Thymus (tissue), 2 donors: ENCODE measurements around the gene YIF1B. TPM values are rescaled to one million over a fixed set of nuclear protein-coding genes. Genes with fewer than 3 reads are reported as not detected.

ENCODE experiments used
- polyA plus RNA-seq: library from polyadenylated mRNA; stranded (reverse); fragments of 200-250 nt; gene quantifications from one replicate; pipeline ENCODE4 v1.2.3, GENCODE V29; 2013
- total RNA-seq: library from RNA; stranded (reverse); fragments of 120-200 nt; gene quantifications from one replicate; pipeline ENCODE4 v1.2.4, GENCODE V29; 2013
- donor health status: healthy.

YIF1B gene
- total and polyA plus RNA-seq, 2 donors: 34.2 to 46.6 TPM

Other genes with a start within 250 kb of the YIF1B start
- 0.24 TPM for gene DPF1, start 91.7 kb downstream of the YIF1B start, total RNA-seq
- 0.09 TPM for gene DPF1, start 91.7 kb downstream of the YIF1B start, polyA plus RNA-seq
- 0.52 TPM for gene PPP1R14A, start 59.6 kb downstream of the YIF1B start, total RNA-seq
- 59.0 TPM for gene PPP1R14A, start 59.6 kb downstream of the YIF1B start, polyA plus RNA-seq
- 107 TPM for gene SPINT2, start 51.4 kb downstream of the YIF1B start, total RNA-seq
- 253 TPM for gene SPINT2, start 51.4 kb downstream of the YIF1B start, polyA plus RNA-seq
- gene C19orf33, start 11.7 kb downstream of the YIF1B start, total RNA-seq: 4.9 TPM
- gene C19orf33, start 11.7 kb downstream of the YIF1B start, polyA plus RNA-seq: 93.6 TPM
- gene KCNK6, start 3.9 kb upstream of the YIF1B start, total RNA-seq: 3.4 TPM
- 5.2 TPM for gene KCNK6, start 3.9 kb upstream of the YIF1B start, polyA plus RNA-seq
- gene CATSPERG, start 19.9 kb upstream of the YIF1B start, total RNA-seq: 1.5 TPM
- 5.8 TPM for gene CATSPERG, start 19.9 kb upstream of the YIF1B start, polyA plus RNA-seq
- 169 TPM for gene PSMD8, start 58.6 kb upstream of the YIF1B start, total RNA-seq
- gene PSMD8, start 58.6 kb upstream of the YIF1B start, polyA plus RNA-seq: 64.5 TPM
- not detected for gene GGN, start 72.1 kb upstream of the YIF1B start, total RNA-seq
- gene GGN, start 72.1 kb upstream of the YIF1B start, polyA plus RNA-seq: 0.07 TPM
- gene SPRED3, start 72.8 kb upstream of the YIF1B start, total RNA-seq: under 0.01 TPM
- 0.27 TPM for gene SPRED3, start 72.8 kb upstream of the YIF1B start, polyA plus RNA-seq
- gene FAM98C, start 87.1 kb upstream of the YIF1B start, total RNA-seq: 12.6 TPM
- gene FAM98C, start 87.1 kb upstream of the YIF1B start, polyA plus RNA-seq: 22.0 TPM
- gene RASGRP4, start 110.3 kb upstream of the YIF1B start, total RNA-seq: 1.1 TPM
- 1.7 TPM for gene RASGRP4, start 110.3 kb upstream of the YIF1B start, polyA plus RNA-seq
- gene RYR1, start 117.7 kb upstream of the YIF1B start, total RNA-seq: 1.1 TPM
- gene RYR1, start 117.7 kb upstream of the YIF1B start, polyA plus RNA-seq: 1.8 TPM